Fibroblast of upper back skin (primary cell): ENCODE data around the gene WRAP53.

ENCODE experiments used
- DNase-seq: peaks from one replicate; pipeline ENCODE4 v3.0.0-alpha.2; 2013

The WRAP53 gene

DNA sequence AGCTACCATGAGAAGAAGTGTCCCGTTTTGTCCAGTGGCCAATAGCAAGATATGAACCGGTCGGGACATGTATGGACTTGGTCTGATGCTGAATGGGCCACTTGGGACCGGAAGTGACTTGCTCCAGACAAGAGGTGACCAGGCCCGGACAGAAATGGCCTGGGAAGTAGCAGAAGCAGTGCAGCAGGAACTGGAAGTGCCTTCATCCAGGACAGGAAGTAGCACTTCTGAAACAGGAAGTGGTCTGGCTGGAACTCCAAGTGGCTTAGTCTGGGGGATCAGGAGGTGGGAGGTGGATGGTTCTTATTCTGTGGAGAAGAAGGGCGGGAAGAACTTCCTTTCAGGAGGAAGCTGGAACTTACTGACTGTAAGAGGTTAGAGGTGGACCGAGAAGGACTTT is 22.0 kb downstream of the WRAP53 start:
- DNase-seq, result no peak

DNA sequence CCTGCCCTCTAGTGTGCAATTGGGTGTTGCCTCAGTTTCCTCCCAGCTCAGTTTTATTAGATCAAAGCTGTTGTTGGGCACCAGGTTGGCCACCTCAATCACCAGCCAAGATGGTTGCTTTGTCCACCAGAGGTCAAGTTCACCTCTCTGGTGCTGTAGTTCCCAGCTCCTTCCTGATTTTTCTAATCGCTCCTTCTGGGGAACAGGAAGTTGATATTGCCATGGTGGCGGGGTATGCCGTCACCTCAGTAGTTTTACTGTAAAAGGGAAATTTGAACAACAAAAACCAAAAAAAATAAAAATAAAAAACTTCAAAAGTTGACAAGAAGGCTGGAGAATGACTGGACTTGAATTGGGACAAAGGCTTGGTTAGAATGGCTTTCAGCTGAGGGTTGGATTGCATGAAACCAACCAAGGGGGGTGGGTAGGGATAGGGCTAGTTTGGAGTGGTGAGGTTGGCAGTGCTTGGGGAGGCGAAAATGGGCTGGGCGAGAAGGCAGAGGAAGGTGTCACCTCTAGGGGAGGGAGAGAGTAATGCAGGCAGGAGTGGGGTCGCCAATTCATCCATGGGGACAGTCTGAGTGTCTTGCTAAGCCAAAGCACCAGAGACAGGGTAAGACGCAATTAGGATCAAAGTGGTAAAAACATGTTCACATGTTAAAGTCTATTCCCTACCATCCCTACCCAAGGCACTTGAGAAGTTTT is 22.9 kb downstream of the WRAP53 start:
- DNase-seq, result no peak

DNA sequence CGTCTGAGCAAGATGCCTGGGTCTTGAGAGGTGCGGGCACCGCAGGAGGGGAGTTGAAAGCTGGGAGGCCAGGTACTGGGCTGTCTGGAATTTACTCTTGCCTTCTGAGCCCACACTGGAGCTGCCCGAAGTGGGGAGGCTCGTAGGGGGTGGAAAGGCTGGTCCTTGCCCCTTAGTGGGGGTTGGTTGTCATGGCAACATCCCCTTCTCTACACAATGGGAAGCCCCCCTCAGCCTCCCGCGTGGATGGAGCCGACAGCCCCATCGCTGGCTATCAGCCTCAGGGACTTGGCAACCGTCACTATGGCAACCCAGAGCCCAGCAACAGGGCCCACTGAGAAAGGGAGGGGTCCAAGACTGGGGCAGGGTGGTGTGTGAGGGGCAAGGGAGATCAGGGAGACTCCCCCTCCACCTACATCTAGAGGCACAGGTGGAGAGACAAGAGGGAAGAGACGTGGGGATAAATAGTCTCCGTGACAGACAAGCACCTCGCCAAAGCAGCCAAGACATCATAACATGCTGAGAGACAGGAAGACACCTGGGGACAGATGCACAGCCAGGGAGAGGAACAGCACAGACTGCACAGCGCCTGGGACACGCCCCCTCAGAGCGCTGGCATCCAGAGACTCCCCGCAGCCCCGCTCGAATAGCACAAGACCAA is 24.0 kb downstream of the WRAP53 start:
- no peak for DNase-seq

DNA sequence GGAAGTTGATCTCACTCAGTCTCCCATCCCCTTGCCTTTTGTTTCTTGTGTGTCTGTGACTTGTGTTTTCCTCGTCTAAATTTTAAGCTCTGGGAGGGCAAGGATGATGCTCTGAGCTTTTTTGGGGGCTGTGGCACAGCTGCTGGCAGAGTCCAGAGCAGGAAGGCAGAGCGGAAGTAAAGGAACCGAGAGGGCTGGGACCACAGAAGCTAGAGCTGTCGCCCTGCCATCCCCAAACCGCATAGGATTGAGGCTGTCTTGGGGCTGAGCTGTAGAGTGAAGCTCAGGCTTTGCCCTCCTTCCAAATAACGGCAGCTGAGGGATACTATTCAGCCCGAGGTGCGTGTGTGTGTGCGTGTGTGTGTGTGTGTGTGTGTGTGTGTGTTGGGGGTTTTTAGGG is 25.5 kb downstream of the WRAP53 start:
- no peak for DNase-seq

DNA sequence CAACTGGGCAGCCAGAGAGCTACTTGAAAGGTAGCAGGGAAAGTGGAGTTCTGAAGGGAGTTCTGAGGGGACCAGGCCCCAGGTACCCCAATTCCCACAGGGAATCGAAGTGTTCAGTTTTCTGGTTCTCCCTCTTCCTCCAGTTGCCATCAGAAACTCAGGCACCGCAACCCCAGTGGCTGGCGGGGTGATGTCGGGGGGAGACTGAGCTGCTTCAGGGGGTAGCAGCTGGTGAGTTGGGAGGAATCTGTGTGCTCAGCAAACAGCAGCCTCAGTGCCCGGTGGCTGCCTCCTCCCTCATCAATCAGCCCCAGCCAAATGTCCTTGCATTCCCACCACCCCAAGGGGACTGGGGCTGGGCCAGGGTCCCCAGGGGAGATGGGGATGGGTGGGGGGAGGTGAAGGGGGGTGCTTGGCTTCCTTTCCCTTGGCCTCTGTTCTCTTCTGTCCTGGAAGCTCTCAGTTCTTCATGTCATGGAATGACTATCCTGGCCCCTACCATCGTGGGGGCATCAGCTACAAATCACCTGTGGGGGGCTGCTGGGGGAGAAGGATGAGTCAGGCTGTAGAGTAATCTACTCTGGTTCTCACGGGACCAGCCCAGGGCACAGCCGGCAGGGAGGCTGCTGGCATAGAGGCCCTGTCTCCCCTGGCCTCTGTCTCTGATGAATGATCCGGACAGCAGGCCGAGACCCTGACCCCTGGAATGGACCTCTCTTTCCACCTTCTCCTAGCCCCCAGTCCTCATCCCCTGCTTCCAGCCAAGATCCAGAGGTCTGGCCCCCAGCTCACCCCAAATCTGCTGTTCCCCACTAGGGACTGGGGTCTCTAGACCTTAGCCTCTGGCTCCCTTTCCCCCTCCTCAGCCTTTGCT is 26.7 kb downstream of the WRAP53 start:
- no peak for DNase-seq

DNA sequence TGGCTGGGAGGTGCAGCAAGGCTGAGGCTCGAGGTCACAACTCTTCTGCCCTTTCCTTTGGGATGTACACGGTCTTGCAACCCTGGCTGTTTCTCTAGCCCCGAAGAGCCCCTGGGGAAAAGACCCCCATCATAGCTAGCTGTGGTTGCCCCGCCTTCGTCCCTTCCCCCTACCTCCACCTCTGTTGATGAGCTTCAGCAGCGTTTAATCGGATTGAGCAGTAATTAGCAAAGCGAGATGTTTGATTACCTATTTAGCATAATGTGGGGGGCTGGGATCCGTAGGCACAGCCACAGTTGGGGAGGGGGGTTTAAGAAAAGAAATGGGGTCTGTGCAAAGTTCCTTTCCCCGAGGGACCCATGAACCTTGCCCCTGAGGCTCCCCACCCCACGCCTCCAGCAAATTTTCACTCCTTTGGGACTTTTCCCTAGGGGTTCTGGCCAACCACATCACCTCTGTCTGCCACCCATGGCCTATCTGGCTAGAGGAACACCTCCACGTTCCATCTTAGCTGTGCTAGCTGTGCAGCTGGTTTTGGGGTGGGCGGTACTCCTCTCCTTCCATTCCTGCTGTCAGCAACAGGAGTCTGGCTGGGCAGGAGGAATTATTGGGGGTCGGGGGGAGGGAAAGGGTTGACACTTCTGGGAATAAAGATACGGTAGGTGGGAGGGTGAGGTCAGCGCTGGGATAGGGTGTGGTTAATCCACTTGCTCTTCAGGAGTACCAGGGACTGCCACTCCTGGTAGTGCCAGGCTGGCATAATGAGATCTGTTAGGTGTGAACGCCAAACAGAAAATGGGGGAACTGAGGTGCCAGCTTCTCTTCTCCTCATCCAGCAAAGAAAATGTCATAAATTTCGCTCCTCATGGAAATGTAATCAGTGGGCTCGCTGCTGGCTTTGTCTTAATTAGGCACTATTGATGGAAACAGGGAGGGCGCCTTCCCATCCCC is 27.9 kb downstream of the WRAP53 start:
- DNase-seq, result no peak

DNA sequence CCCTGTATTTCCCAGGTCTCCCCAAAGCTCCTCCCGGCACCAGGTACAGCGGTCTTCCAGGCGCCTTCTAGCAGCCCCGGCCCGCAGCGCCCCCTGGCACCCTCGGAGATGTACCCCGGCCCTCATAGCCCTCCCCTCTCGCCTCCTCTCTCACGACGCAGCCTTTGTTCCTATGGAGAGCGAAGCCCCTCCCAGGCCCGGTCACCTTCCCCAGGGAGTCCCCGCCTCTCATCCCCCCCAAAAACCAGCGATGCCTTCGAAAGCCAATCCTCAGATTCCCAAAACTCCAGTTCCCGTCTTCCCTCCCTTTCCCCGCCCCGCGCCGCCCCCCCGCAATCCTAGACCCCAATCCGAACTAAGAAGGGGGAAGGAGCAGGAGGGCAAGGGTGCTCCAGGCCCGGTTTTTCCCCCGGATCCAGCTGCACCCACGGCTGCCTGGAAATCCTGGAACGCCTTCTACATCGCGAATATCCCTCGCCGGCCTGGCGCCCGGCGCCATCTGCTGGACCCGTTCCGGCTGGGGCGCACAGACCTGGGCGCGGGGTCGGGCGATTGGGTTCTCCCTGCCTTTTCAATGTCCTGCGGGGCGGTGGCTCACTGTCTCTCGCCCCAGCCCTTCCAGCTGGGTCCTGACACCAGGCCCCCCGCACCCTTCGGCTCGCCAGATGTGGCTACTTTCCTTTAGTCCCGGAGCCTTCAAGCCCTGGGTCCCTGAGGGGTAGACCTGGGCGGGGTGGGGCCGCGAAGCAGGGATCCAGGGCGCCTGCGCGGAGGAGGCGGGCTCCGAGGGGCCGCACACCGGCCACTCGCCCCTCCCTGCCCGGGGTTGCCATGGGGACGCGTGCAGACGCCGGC is 28.9 kb downstream of the WRAP53 start, which contains the start of gene DNAH2:
Gene DNAH2, plus strand, starts transcription at position 844 of the 855 bp plus-strand sequence. CDS start 1,991 bp downstream, outside the sequence.
- DNase-seq, result peak; percentile 94

DNA sequence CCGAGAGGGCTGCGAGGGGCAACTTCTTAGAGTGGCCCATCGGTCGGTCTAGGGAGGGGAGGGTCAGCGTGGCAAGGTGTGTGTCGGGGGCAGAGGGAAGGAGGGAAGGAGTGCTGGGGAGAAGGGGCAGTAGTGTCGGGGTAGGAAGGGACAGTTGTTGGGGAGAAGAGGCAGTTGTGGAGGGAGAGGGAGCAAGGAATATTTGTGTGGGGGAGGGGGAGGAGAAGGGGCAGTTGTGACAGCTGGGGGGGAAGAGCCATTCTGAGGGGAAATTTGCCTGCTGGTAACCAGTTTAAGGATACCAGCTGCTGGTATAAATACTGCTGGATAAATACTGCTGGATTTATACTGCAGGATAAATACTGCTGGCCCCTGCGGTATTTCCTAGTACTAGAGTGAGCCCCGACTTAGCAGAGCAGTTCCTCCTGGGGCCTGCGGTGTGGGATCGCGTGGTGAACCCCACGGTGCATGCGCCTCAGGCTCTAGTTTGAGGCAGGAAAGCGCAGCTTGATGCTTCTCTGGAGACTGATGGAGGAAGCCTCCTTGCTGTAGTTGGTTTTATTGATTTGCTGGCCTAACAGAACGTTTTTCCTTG is 29.6 kb downstream of the WRAP53 start:
- DNase-seq, result no peak

DNA sequence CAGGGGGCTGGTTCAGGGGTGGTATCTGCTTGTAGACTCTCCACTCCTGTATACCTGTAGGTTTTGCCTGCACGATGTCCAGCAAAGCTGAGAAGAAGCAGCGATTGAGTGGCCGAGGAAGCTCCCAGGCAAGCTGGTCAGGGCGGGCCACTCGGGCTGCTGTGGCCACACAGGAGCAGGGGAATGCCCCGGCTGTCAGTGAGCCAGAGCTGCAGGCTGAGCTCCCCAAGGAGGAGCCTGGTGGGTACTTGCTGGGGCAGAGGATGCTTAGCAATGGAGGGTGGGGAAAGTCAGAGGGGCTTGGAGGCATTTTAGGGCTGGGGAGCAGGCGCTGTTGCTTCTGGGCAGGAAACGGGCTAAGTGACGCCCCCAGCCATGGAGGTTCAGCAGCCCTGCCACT is 31.4 kb downstream of the WRAP53 start:
- no peak for DNase-seq

DNA sequence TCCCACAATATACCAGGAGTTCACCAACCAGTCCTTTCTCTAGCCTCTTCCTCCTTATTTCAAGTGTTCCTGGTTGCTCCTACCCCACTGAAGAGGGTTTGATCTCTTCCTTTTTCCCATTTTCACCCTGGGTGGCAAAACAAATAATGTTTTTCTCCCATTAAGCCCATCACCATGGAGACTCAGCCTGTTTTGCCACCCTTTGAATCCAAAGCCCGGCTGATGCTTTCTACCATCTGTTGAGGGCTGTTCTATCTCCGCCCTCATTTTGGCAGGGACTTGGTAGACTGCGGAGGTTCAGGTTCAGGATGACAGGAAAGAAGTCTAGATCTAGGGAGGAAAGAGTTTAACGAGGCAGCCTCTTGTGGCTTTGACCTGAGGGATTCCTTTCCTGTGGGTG is 31.8 kb downstream of the WRAP53 start:
- no peak for DNase-seq

DNA sequence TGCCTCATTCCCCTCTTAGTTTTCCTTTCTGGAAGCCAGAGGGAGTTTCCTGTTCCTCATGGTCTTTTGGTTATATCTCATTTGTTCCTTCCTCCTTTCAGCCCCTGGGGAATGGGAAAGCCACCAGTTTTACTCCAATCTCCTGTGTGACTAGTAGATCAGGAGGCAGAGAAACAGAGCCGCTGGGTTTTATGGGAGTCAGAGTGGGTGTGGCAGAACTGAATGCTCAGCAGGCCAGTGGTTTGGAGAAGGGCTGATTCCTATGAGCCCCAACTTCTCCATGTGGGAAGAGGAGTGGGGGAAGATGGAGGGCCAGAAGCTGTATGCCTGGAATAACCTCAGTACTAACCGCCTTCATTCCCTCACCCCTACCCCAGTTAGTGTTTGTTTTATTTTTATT is 33.3 kb downstream of the WRAP53 start:
- DNase-seq, result no peak

DNA sequence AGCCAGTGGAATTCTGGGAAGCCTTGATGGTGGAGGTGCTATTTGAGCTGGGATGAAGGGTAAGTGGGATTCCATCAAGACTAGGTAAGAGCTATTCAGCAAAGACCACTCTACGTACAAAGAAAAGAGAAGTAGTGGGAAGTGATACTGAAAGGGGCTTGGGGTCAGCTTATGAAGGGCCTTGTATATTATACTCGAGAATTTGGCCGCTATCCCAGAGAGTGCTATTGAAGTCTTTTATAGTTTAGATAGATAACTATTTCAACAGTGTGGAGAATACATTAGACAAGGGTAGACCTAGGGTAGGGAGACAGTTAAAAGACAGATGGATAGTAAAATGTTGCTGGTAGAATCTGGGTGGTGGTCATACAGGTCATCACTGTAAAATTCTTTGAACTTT is 39.6 kb downstream of the WRAP53 start:
- no peak for DNase-seq

DNA sequence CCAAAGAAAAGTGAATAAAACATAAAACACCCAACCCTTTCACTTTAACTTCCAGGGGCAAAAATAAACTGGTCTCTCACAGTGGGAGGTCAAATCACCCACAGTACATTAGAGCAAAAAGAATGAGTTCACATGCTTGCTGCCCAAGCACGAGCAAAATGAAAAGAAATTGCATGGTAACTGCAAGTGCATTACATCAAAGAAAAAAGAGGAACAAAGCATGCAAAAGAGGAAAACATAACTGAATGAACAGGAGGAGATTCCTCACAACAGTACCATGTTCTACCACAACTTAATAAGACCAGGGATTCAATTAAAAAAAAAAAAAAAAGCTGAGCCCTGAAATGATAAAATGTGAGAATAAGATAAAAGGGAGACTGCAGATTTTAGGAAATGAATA is 41.5 kb downstream of the WRAP53 start:
- no peak for DNase-seq

DNA sequence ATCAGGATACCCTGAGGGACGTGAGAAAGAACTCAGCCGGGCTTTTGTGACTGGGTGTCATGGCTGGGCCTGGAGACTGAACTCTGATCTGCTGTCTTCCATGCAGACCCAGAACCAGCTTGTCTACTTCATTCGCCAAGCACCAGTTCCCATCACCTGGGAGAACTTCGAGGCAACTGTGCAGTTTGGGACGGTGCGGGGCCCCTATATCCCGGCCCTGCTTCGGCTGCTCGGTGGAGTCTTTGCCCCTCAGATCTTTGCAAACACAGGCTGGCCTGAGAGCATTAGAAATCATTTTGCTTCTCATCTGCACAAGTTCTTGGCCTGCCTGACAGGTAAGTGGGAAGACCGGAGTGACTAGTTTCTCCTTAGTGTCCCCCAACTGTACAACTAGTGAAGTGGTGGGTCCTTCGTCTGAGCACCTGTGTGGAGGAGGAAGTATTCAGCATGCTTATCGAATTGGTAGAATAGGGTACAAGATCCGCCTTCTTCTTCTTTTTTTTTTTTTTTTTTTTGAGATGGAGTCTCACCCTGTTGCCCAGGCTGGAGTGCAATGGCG is 44.8 kb downstream of the WRAP53 start:
- DNase-seq, result no peak

DNA sequence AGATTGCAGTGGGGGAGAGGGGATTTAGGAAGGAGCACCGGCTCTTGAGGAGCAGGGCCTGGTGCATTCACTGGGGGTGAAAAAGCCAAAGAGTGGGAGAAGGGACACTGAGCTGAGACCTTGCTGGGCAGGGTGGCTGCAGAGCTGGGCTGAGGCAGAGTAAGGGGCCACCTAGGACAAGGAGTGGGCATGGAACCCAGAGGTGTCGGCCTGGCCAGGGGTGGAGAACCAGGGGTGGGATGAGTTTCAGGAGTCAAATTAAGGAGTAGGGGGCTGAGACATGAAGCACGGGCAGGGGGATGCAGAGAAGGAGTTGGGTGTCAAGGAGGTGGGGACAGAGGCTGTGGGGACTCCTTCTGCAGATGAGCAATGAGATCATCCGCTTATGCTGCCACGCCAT is 49.3 kb downstream of the WRAP53 start:
- DNase-seq, result no peak

DNA sequence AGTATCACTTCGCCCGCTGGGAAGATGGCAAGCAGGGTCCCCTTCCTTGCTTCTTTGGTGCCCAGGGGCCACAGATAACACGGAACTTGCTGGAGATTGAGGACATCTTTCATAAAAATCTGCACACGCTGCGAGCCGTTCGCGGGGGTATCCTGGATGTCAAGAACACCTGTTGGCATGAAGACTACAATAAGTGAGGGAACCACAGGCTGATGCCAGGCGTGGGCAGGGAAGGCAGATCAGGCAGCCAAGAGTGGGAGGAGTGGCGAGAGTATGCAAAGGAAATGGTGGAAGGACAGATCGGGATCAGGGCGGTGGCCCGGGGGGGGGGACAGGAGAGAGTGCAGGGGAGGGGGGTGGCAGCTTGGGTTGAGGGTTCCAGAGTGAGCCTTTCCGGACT is 51.5 kb downstream of the WRAP53 start:
- no peak for DNase-seq

DNA sequence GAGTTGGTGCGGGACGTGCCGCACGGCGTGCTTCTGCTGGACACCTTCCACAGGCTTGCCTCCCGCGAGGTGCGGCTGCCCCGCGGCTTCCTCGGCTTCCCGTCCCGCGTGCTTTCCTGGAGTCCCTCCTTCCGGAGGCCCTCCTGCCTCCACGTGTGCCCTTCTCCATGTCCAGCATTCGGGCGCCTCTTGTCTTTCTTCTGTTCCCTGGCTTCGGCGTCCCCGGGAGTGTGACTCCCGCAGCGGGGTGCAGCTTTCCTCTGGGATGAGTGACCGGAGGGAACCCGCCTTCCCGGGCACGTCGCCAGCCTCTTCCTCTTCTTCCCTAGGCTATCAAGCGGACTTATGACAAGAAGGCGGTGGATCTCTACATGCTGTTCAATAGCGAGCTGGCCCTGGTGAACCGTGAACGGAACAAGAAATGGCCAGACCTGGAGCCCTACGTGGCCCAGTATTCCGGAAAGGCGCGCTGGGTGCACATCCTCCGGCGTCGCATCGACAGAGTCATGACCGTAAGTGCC is 52.3 kb downstream of the WRAP53 start:
- no peak for DNase-seq

DNA sequence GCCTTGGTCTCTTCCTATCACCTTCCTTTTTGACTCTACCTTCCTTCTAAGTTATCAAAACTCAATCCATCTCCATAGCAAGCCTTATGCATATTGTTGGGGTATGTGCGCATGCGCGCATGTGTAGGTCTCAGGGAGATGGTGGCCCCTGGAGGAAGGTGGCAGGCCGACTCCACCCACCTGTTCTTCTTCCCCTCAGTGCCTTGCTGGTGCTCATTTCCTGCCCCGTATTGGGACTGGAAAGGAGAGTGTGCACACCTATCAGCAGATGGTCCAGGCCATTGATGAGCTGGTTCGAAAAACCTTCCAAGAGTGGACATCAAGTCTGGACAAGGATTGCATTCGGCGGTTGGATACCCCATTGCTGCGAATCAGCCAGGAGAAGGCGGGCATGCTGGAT is 54.5 kb downstream of the WRAP53 start:
- DNase-seq, result no peak

DNA sequence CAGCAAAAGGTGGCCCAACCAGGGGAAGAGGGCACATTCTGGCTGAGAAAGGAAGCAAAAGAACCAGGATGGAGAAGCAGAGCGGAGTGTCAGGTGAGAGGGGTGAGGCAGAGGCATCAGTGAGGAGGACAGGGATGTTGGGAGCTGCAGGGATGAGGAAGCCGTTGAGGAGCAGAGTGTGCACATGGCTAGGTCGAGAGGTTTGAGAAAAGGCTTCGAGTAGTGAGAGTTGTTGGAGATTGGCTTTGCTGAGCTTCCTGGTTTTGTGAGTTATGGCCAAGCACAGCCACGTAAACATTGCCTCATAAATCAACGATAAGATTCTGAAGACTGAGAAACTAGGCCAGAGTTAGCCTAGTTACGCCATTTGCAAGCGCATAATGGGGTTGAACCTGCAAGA is 56.1 kb downstream of the WRAP53 start:
- DNase-seq, result no peak

DNA sequence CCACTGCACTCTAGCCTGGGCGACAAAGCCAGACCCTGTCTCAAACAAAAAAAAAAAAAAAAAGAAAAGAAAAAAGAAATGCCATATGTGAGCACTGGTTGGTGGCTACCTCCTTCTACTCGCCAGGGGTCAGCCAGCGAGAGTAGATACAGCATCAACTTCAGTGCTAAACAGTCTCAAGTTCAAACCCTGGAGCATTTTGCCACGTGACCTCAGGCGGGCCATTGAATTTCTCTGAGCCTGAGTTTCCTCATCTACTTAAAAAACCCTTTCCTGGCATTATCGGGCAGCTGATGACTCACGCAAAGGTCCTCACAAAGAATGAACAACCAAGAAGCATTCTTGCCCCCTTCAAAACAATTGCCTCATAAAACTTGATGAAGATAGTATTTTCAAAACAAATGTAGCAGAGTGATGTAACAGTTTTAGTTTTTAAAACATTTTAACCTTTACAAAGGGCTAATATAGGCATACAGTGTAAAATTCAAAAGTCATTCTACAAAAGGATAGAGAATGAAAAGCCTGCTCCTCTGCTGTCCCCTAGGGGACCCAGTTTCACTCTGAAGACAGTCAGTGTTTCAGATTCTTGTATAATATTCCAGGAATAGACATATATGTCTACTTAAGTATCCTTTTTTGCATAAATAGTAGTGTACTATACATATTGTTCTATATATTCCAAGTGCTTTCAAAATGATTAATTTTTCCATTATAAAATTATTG is 57.6 kb downstream of the WRAP53 start:
- DNase-seq, result peak; percentile 59
